Gastroesophageal sphincter (tissue), 4 donors: Measurements from ENCODE around the gene DHX15. TPM values are rescaled to one million over a fixed set of nuclear protein-coding genes. Genes with fewer than 3 reads are reported as not detected.
A peak's percentile ranks its signal among the peaks of the same experiment; 100 is the strongest.

Source experiments
- ATAC-seq: fragments of 150-250 bp; one replicate; pipeline ENCODE4 v1.9.1; 2016; ENCODE audit warnings: mild to moderate bottlenecking, moderate library complexity
- H3K27ac ChIP-seq, 4 donors: fragments of 200-600 bp; sonication (generic) in 3 of 4; 1 replicate in 3 of 4; 2 replicates in 1 of 4; pipeline ENCODE4 v1.5.1; 2016 to 2019
- H3K27me3 ChIP-seq: fragments of 200-600 bp; sonication (generic); one replicate; pipeline ENCODE4 v1.5.1; 2019
- H3K36me3 ChIP-seq, 2 donors: fragments of 200-600 bp; sonication (generic); one replicate each; pipeline ENCODE4 v1.5.1; 2019; ENCODE audit warnings: control low read depth in 1 of 2
- H3K4me1 ChIP-seq, 3 donors: fragments of 200-600 bp; sonication (generic); 1 replicate in 2 of 3; 2 replicates in 1 of 3; pipeline ENCODE4 v1.5.1; 2016 to 2019; ENCODE audit warnings: control low read depth in 2 of 3
- H3K4me3 ChIP-seq, 2 donors: fragments of 200-600 bp; sonication (generic); one replicate each; pipeline ENCODE4 v1.5.1; 2019; ENCODE audit warnings: mild to moderate bottlenecking in 1 of 2, moderate library complexity in 1 of 2
- H3K9me3 ChIP-seq, 3 donors: fragments of 200-600 bp; sonication (generic); one replicate each; pipeline ENCODE4 v1.5.1; 2017 to 2019; ENCODE audit warnings: control low read depth in 2 of 3
- EP300 ChIP-seq: sonication (generic); formaldehyde crosslinking; IDR thresholded peaks from one replicate; pipeline ENCODE4 v1.6.1; 2017; ENCODE audit warnings: antibody characterized with exemption, mild to moderate bottlenecking
- POLR2A ChIP-seq, 2 donors: fragments of 450-650 bp; IDR thresholded peaks; one replicate each; pipeline ENCODE4 v1.6.1; 2017; ENCODE audit warnings: antibody characterized with exemption in 2 of 2, mild to moderate bottlenecking in 2 of 2, moderate library complexity in 1 of 2
- POLR2AphosphoS5 ChIP-seq: sonication (generic); formaldehyde crosslinking; IDR thresholded peaks from one replicate; pipeline ENCODE4 v1.6.1; 2017; ENCODE audit warnings: antibody characterized with exemption
- WGBS, 2 donors: methylation state at CpG; one replicate each; pipeline ENCODE4 v1.1.5; 2018; ENCODE audit warnings: low coverage in 1 of 2; 5-methylcytosine and 5-hydroxymethylcytosine counted together
- total RNA-seq, 4 donors: library from RNA; depleted of rRNA; stranded (reverse); fragments of >200 nt; gene quantifications; one replicate each; pipeline ENCODE4 v1.1.0, GENCODE V29; 2016
- TF ChIP-seq, protein P1 (sequence below), 4 experiments: fragments of 200-600 bp in 2 of 4; fragments of 450-650 bp in 2 of 4; sonication (generic) in 1 of 4; IDR thresholded peaks; one replicate each; pipeline ENCODE4 v1.5.1; 2017 to 2019; ENCODE audit warnings: antibody characterized with exemption in 4 of 4, mild to moderate bottlenecking in 2 of 4, moderate library complexity in 2 of 4

Gene DHX15
- total RNA-seq, 4 donors from 2014 or later, result 91.0 to 146 (median 118) TPM

DNA sequence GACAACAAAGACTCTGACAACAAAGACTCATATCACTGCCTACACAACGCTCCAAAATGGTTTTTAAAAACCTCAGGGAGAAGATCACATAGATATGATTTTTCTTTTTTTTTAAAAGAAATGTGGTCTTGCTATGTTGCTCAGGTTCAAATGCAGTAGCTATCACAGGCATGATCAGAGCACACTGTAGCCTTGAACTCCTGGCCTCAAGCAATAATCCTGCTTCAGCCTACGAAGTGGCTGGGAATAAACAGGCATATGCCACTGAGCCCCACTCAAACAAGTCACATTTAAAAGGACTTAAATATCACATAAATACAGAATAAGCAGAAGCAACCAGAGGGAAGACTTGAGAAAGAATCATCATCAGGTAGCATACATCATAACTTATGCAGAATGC is 14.7 kb downstream of the DHX15 start:
- ATAC-seq, result no peak
- H3K4me3 ChIP-seq, result no peak overlapping the region
- TF ChIP-seq, protein P1, sequence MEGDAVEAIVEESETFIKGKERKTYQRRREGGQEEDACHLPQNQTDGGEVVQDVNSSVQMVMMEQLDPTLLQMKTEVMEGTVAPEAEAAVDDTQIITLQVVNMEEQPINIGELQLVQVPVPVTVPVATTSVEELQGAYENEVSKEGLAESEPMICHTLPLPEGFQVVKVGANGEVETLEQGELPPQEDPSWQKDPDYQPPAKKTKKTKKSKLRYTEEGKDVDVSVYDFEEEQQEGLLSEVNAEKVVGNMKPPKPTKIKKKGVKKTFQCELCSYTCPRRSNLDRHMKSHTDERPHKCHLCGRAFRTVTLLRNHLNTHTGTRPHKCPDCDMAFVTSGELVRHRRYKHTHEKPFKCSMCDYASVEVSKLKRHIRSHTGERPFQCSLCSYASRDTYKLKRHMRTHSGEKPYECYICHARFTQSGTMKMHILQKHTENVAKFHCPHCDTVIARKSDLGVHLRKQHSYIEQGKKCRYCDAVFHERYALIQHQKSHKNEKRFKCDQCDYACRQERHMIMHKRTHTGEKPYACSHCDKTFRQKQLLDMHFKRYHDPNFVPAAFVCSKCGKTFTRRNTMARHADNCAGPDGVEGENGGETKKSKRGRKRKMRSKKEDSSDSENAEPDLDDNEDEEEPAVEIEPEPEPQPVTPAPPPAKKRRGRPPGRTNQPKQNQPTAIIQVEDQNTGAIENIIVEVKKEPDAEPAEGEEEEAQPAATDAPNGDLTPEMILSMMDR (IDR thresholded peaks at IDR 0.05), result no peak
- TF ChIP-seq POLR2AphosphoS5, result no peak
- no peak for TF ChIP-seq POLR2A (IDR thresholded peaks at IDR 0.05)
- TF ChIP-seq EP300, result no peak
- 58 to 70% methylated on average over 2 of the region's 2 CpGs for WGBS, 2 donors
- no peaks in the 10 kb centered on the region for H3K9me3 ChIP-seq
- H3K4me1 ChIP-seq, result peaks cover 3 to 95% (median 8%) of the 10 kb centered on the region in 3 donors
- no peak overlapping the region for H3K27ac ChIP-seq
- peaks cover 0 to 33% of the 10 kb centered on the region in 2 donors for H3K36me3 ChIP-seq
- H3K27me3 ChIP-seq, result no peaks in the 10 kb centered on the region

DNA sequence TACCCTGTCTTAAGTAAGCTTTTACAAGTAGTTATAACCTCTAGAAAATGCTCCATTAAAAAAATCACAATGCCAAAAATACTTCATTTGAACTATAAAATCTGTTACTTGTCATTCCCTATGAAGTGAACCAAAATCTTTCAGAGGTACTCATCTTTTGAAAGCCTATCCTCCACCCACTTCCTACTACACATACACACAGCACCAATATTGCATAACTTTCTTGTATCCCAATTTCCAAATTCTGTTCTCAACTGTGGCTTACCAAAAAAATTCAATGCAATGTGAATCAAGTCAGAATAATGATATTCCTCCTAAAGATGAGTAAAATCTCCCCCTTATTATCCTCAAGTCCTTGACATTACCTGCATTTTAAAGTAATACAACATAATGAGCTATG is 15.9 kb downstream of the DHX15 start:
- Histone ChIP-seq H3K4me3 (no peak overlapping the region), H3K36me3 (peaks cover 0 to 25% of the 10 kb centered on the region in 2 donors), H3K9me3 (no peaks in the 10 kb centered on the region), H3K27ac (no peak overlapping the region), H3K4me1 (peaks cover 3 to 90% (median 8%) of the 10 kb centered on the region in 3 donors), H3K27me3 (no peaks in the 10 kb centered on the region)
- TF ChIP-seq, protein P1 (IDR thresholded peaks at IDR 0.05), result no peak
- no peak for TF ChIP-seq POLR2AphosphoS5
- no peak for TF ChIP-seq EP300
- TF ChIP-seq POLR2A (IDR thresholded peaks at IDR 0.05), result no peak
- ATAC-seq, result no peak

DNA sequence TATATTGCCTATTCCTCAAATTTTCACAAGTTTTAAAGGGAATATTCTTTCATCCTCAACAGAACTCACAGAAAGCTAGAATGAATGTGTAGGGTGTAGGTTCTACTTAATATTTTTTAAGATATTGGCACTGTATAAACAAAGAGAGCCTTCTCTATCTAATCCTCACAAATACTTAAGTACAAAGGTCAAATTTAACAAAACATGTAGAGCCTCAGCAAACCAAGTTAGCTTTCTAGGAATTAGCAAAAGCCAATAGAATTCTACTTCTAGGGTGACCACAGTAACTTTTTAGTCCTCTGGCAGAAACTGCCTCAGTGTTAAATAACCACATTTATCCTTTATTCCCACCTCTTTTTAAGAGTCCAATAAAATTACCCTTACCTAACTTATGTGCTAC is 19.3 kb downstream of the DHX15 start:
- no peaks in the 10 kb centered on the region for H3K9me3 ChIP-seq
- peaks cover 0 to 17% of the 10 kb centered on the region in 2 donors for H3K36me3 ChIP-seq
- H3K4me1 ChIP-seq, result peaks cover 6 to 79% (median 10%) of the 10 kb centered on the region in 3 donors
- ATAC-seq, result no peak
- no peak overlapping the region for H3K4me3 ChIP-seq
- no peaks in the 10 kb centered on the region for H3K27me3 ChIP-seq
- TF ChIP-seq, protein P1 (IDR thresholded peaks at IDR 0.05), result no peak
- TF ChIP-seq EP300 (no peak), POLR2AphosphoS5 (no peak), POLR2A (IDR thresholded peaks at IDR 0.05) (no peak)
- no peak overlapping the region for H3K27ac ChIP-seq

DNA sequence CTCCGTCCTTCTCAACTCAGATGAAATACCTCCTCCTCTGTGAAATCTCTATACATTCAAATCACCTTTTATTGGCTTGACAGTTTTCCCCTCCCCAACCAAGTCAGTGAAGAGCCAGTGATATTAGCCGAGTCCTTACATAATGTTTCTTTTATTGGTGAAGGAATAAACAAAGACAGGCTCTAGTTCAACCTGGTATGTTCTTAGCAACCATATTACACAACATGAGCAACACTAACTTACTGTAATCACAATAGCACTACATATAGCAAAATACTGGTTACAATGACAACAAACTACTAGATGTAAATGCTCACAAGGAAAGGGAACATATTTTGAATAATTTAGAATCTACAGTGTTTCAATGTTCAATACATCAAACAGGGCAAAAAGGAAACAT is 19.9 kb downstream of the DHX15 start:
- 59 to 63% methylated on average over 2 of the region's 2 CpGs for WGBS, 2 donors
- peak overlapping the region in 1 of 4 donors; percentile 3 for H3K27ac ChIP-seq
- no peaks in the 10 kb centered on the region for H3K27me3 ChIP-seq
- no peak for ATAC-seq
- TF ChIP-seq POLR2AphosphoS5 (no peak), POLR2A (IDR thresholded peaks at IDR 0.05) (no peak), EP300 (no peak)
- TF ChIP-seq, protein P1 (IDR thresholded peaks at IDR 0.05), result no peak
- H3K36me3 ChIP-seq, result peaks cover 0 to 17% of the 10 kb centered on the region in 2 donors
- peaks cover 6 to 79% (median 10%) of the 10 kb centered on the region in 3 donors for H3K4me1 ChIP-seq
- H3K9me3 ChIP-seq, result no peaks in the 10 kb centered on the region
- H3K4me3 ChIP-seq, result no peak overlapping the region

DNA sequence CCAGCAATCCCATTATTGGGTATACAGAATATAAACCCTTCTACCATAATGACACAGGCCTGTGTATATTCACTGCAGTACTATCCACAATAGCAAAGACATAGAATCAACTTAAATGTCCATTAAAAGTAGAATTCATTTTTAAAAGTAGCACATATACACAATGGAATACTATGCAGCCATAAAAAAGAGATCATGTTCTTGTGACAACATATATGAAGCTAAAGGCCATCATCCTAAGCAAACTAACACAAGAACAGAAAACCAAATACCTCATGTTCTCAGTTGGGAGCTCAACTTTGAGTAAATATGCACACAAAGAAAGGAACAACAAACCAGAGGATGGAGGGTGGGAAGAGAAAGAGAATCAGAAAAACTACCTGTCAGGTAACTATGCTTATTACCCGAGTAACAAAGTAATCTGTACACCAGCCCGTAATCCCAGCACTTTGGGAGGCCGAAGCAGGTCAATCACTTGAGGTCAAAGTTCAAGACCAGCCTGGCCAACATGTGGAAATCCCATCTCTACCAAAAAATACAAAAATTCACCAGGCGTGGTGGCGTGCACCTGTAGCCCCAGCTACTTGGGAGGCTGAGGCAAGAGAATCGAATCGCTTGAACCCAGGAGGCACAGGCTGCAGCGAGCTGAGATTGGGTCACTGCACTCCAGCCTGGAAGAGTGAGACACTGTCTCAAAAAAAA is 22.8 kb downstream of the DHX15 start:
- no peaks in the 10 kb centered on the region for H3K27me3 ChIP-seq
- WGBS, 2 donors, result 94 to 100% methylated on average over 1 to 2 of the region's 8 CpGs
- H3K27ac ChIP-seq, result no peak overlapping the region
- H3K9me3 ChIP-seq, result no peaks in the 10 kb centered on the region
- H3K36me3 ChIP-seq, result peaks cover 0 to 17% of the 10 kb centered on the region in 2 donors
- H3K4me1 ChIP-seq, result peaks cover 4 to 81% (median 12%) of the 10 kb centered on the region in 3 donors
- H3K4me3 ChIP-seq, result no peak overlapping the region
- no peak for ATAC-seq
- TF ChIP-seq POLR2AphosphoS5, result no peak
- TF ChIP-seq POLR2A (IDR thresholded peaks at IDR 0.05), result no peak
- no peak for TF ChIP-seq EP300
- TF ChIP-seq, protein P1 (IDR thresholded peaks at IDR 0.05), result no peak
